T47D (cell line): ENCODE measurements around the gene NR2E1.

Experiments used
- DNase-seq, 2 experiments: peaks; one replicate each; pipeline versions ENCODE4 v3.0.0 to v3.0.0-alpha.2; 2011 to 2012; ENCODE audit warnings: low read depth in 1 of 2, low spot score in 1 of 2
- JUND ChIP-seq: IDR thresholded peaks from 2 replicates; pipeline ENCODE4 v1.6.1; 2012; ENCODE audit warnings: low read depth
- in situ Hi-C: cut with HindIII; loops from 2 replicates; pipeline ENCODE4 v1.10.0; 2016; ENCODE audit warnings: low sequenced_read_pairs, low pct_unique_long_range_greater_than_20kb

The NR2E1 gene

DNA sequence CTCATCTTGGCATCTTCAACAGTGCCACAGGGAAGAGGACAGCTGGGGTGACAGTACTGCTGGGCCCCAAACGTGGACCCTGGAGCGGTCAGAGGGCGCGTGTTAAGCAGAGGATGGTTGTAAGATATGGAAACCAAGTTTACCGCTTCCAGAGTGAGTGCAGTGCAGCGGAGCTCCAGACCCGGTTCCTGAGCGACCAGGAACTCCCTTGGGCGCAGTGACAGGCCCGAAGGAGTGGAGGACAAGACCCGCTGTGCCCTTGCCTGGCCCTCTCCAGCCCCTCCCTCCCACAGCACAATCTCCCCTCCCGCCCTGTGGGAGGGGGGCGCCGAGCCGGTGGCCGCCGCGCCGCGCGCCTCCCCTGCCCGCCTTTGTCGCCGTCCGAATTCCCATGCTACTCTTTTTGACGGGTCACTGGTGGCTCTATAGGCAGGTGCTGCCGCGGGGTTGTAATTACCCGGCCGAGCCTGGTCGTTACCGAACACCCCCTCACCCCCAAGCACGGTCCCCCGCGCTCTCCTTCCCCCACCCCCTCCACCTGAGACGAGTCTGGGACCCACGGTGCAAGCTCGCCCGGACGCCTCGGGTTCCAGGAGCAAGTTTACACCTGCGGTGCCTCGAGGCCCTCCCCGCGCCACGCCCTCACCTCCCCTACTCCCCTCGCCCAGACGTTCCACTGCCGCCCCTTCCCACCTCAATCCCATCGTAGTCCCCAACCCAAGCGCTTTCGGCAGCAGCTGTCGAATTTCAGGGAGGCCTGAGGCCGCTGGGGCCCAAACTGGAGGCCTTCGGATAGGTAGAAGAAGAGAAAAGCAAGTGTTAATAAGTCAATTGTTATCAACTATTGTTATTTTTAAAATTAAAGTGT lies 3.9 kb downstream of the NR2E1 start:
- in situ Hi-C loops = no loop called here
- no peak for DNase-seq
- no peak for TF ChIP-seq JUND

DNA sequence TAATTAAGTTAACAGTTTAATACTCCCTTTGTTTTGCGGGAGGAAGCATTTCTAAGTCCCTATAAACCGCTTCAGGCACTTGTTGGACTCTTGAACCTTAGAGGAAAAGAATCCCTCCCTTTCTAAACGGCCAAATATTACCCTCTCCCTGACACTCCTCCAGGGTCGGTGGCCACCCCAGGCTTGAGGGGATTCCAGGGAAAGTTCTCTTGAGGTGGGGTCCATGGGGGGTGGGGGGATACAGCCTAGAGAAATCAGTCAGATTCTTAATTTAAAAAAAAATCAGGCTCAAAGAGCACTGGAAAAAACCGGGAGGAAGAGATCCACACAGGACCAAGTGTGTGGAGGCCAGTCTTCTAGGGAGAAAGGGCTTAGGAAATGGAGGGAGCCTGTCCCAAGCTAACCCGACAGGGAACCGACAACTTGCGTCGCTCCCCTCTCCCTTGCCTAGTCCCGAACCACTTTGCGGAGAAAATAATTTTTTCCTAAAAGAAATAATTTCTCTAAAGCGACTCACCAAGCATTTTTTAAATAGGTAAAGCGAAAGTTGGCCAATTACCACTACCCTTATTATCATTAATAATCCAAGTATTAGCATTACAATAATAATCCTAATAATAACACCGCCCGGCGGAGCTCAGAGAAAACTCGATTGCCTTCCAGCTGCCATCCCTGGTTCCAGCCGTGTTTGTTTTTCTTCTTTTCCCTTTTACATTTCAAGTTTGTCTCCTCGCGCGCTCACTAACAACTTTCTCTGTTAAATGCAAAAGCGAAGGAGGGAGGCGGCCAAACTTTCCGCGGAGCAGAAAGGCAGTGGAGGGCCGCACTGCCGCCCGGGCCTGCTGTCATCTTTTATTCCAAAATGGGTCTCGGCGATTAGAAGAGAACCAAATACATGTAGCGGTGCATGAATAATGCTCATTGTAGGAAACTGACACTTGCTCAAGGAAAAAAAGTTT lies 4.8 kb downstream of the NR2E1 start:
- DNase-seq = no peak
- in situ Hi-C loops = no loop called here
- TF ChIP-seq JUND = no peak

DNA sequence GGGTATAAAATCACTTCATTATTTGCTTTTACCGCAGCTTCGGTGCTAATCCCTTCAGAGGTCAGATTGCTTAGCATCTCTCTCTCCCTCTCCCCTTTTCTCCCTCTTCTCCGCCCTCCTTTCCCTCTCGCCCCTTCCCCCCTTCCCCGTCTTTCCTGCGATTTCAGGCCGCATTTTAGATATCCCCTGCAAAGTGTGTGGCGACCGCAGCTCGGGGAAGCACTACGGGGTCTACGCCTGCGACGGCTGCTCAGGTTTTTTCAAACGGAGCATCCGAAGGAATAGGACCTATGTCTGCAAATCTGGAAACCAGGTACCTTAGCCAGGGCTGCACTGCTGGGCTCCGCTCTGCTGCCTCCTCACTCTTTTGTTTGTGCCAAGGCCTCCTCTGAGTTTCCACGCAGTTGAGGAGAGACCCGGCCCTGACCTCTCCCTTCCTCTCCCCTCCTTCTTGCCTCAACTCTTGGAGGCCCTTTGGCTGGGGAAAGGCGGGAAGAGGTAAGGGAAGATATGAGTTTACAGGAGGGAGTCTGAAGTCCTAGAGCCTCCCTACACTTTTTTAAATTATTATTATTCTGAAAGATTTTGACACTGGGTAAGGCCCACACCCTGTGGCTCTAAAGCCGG lies 5.6 kb downstream of the NR2E1 start:
- in situ Hi-C loops = no loop called here
- no peak for DNase-seq
- TF ChIP-seq JUND = no peak

DNA sequence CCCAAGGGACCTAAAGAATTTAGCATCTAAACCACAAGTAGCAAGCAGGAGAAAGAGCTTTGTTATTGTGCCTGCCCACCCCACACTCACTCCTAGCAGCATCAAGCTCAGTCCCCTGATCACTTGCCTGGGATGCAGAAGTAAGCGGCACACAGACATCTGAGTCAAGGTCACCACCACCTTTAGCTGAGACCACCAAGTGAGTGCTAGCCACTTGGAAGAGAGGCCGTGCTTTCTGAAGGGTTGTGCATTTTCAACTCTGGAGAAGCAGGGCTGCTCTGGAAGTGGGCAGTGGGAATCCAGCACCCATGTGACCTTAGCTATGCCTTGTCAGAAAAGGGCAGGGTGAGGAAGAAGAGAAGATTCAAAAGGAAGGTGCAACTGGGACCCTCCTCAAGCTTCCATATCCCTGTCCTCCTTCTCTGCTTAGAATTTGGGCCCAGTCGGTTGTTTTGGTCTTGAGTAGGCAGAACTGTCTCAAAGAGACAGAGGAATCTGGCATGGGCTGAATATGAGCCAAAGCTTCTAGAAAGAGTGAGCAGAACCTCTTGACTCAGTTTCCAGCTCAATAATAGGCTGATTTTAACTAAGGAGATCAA lies 6.2 kb downstream of the NR2E1 start:
- no peak for DNase-seq
- in situ Hi-C loops = no loop called here
- no peak for TF ChIP-seq JUND

DNA sequence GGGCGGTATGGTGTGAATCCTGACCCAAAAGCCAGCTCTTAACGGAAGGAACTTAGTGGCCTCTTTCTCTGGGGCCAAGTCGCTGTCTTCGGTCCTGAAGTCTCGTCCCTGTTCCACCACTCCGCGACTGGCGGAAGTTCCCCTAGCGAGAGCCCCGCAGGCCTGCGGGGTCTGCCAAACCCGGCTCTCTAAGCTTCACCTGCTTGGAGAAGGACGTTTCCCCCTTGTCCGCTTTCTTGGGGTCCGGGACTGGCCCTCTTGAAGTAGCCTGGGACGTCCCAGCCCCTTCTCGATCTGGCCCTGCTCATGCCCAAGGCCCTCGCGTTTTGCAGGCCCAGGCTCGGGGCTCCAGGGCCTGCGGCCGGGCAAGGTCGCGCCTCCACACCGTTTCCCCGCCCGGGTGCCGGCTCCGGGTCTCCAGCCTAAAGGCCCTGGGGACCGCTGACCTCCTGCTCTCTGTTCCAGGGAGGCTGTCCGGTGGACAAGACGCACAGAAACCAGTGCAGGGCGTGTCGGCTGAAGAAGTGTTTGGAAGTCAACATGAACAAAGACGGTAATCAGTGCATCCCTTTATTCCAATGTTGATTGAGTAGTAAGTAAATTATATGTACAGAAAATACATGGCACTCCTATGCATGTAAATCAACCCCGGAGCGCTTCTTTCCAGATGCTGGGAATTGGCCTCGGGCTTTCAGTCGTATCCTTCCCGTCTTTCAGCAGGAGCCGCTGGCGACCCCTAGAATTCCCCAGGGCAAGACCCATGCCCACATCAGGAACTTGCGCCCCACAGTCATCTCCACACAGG lies 8.8 kb downstream of the NR2E1 start:
- no peak for TF ChIP-seq JUND
- DNase-seq = no peak
- in situ Hi-C loops = no loop called here

DNA sequence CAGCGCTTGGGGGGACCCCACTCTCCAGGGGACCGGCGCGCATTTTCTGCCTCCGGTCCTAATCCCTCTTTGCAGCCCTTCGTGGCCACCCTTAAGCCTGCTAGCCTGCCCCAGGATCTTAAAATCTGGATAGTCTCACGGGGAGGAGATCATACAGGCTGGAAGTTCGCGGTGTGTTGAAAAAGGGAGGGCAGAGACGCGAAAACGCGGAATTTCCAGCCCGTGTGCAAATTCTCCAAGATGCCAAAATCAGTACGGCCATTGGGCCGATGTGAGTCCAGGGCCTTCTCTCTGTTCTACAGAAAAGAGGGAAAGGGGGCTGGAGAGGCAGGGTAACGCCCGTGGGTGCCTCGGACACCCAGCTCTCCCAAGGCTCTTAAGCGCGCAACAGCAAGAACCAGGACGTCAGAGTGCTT lies 9.4 kb downstream of the NR2E1 start:
- no peak for TF ChIP-seq JUND
- in situ Hi-C loops = no loop called here
- no peak for DNase-seq

DNA sequence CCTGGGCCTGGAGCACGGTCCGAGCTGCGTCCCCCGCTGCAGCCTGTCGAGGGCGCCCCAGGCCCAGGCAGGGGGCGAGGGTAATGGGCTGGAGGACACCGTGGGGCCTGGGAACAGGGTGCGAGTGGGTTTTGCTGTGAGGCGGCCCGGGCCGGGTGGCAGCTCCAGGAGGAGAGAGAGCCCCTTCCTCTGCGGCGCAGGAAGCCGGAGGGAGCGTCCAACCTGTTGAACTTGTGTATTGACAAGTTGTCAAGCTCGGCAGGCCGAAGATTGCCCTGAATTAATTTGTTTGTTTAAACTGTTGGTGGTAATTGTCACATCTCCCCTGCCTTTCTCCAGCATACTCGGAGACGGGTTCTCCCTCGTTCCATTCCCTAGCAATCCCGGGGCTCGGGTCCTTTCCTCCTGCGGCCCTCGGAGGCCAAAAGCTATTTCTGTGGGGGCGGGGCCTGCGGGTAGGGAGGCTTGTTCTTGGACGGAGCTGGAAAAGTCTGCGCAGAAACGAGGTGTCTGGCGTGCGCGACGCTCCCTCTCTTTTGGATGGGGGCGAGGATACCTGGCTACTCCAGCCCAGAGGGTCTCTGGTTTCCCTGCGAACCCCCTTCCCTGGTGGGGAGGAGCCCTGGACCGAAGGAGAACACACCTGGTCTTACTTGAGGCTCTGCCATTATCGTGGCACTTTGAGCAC lies 9.9 kb downstream of the NR2E1 start:
- no peak for DNase-seq
- no peak for TF ChIP-seq JUND
- in situ Hi-C loops = no loop called here

DNA sequence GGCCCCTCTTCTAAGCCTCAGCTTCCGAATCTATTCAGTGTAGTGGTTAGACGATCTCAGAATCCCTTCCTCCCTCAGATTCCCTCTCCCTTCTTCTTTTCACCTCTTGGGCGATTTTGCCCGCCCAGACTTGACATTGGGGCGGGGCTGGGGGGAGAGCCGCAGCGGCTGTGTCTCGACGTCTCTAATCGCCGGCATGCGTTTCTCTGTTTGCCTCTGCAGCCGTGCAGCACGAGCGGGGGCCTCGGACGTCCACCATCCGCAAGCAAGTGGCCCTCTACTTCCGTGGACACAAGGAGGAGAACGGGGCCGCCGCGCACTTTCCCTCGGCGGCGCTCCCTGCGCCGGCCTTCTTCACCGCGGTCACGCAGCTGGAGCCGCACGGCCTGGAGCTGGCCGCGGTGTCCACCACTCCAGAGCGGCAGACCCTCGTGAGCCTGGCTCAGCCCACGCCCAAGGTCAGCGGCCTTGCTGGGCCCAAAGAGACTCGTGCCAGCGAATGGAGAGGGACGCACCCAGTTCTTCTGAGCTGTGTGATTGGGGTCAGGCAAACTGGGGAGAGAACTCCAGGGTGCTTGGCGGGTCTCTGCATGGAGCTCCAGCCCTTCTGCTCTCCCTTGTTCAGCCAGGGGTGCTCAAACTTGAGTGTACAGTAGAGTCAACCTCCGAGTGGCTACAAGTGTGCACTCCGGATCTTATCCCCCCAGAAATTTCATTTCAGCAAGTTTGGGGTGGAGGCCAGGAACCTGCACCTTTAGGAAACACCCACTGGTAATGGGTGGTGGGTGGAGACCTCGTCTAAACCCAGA lies 10.7 kb downstream of the NR2E1 start:
- TF ChIP-seq JUND = no peak
- in situ Hi-C loops = no loop called here
- DNase-seq = no peak

DNA sequence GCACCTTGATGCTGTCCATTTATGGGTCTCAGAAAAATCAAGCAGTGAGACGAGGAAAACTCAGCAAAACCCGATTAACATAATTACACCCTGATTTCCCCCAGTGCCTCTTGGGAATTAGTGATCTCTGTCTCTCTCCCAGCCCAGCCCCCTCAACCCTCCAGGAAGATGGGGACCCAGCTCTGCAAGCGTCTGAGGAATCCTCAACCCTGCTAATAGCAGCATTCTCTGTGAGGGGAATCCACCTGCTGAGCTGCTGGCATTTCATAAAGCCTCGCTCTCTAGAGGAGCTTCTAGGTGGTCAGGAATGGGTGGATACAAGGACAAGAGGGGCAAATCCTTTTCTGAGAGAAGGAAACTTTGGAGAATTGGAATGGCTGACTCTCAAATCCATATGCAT lies 13.9 kb downstream of the NR2E1 start:
- no peak for DNase-seq
- TF ChIP-seq JUND = no peak
- in situ Hi-C loops = no loop called here

DNA sequence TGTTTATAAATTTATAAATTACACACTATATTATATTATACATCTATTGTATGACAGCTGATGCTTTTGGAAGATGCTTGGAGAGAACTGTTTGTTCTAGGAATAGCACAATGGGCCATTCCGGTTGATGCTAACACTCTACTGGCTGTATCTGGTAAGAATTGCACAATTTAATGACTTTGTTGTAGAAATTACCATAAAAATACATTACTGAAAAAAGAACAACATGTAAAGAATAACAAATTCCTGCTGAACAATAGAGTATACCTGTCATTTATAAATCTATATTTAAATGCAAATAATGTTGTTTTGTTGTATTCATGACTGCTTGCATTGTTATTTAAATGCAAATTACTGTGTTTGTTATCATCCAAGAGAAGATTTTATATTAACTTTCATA lies 14.4 kb downstream of the NR2E1 start:
- DNase-seq = no peak
- in situ Hi-C loops = no loop called here
- TF ChIP-seq JUND = no peak
